NCI-H146 treated with DMSO at 0.1 percent for 48 hours (cell line): Measurements from ENCODE around the gene GOLGA6A.
"Not testable (repeated sequence)": the region's sequence is repeated elsewhere in the genome, so short reads cannot be mapped to it uniquely, and the experiment has no call there.

Experiments
- DNase-seq: peaks from one replicate; lab custom pipeline; 2025; ENCODE audit not compliant: unreplicated experiment; lab: John Stamatoyannopoulos, UW

Gene GOLGA6A

DNA sequence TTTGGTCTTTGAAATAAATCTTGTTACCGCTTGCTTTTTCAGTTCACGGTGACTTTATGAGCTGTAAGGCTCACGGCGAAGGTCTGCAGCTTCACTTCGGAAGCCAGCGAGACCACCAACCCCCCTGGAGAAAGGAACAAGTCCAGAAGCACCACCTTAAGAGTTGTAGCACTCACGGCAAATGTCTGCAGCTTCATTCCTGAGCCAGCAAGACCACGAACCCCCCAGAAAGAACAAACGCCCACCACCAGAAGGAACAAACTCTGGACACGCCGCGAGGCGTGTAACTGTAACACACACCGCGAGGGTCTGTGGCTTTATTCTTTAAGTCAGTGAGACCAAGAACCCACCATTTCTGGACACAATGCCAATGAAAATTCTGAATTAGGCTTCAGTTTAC lies 28.8 kb downstream of the GOLGA6A start:
- DNase-seq = no peak

DNA sequence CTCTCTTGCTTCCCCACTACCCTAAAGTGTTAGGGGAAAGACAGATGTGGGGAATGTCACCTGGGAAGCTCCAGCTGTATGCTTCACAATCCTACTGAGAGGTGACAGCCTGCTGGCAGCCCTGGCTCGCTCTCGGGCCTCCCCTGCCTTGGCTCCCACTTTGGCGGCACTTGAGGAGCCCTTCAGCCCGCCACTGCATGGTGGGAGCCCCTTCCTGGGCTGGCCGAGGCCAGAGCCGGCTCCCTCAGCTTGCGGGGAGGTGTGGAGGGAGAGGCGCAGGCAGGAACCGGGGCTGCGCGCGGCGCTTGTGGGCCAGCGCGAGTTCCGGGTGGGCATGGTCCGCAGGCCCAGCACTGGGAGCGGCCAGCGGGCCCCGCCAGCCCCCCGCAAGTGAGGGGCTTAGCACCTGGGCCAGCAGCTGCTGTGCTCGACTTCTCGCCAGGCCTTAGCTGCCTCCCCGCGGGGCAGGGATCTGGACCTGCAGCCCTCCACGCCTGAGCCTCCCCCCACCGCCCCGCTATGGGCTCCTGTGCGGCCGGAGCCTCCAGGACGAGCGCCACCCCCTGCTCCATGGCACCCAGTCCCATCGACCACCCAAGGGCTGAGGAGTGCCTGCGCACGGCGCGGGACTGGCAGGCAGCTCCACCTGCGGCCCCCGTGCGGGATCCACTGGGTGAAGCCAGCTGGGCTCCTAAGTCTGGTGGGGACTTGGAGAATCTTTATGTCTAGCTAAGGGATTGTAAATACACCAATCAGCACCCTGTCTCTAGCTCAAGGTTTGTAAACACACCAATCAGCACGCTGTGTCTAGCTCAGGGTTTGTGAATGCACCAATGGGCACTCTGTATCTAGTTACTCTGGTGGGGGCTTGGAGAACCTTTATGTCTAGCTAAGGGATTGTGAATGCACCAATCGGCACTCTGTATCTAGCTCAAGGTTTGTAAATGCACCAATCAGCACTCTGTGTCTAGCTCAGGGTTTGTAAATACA lies 29.8 kb downstream of the GOLGA6A start:
- DNase-seq = not testable (repeated sequence)

DNA sequence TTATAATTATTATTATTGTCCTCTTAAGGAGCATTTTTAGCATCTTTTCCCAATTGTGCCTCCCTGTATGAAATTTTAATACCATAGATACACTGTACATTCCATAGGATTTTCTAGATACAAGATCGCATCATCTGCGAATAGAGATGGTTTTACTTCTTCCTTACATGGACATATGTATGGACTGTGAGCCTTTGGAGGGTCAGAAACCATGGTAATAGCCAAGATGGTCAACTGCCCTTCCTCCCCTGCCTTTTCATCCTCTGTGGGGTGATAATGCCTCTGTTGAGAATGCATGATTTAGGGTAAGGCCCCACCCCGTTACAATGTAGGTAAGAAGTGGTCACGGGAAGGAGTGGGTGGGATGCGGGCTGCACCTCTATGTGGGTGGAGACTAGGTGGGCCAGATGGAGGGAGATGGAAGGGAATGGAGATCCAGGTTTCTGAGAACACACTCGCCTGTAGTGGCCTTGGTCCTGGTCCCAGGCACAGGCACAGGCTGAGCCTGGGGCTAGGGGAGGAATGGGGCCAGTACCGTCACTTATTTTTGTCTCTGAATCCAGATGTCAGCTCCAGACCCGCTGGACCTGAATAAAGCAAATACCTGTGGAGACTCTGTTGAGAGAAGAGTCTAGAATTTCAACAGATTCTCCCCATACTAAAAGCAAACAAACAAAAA lies 31.7 kb downstream of the GOLGA6A start:
- no peak for DNase-seq

- no peak for DNase-seq
Observed at GRCh38 chr15:74050127-74050526, 32.2 kb downstream of the GOLGA6A start.

- no peak for DNase-seq
Observed at GRCh38 chr15:74046275-74046674, 36.1 kb downstream of the GOLGA6A start.

GRCh38 chr15:74045636-74046274 lies 36.6 kb downstream of the GOLGA6A start:
- no peak for DNase-seq

DNA sequence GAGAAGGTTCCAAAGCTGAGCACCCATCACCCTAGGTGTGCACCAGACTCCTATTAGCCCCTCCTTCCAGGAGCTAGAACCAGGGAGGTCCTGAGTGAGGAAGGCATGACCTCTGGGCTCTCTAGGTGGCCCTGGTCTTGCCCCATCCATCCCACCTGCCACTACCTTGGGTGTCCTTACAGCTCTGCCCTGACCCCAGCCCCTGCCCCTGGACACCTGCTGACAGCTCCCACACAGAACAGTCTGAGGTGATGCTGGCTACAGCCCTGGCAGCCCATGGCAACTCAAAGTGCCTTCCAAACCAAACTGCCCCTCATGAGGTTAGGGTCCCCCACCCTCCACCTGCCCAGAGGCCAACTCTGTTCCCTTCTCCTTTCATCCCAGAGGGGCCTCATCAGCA lies 37.2 kb downstream of the GOLGA6A start:
- DNase-seq = no peak

DNA sequence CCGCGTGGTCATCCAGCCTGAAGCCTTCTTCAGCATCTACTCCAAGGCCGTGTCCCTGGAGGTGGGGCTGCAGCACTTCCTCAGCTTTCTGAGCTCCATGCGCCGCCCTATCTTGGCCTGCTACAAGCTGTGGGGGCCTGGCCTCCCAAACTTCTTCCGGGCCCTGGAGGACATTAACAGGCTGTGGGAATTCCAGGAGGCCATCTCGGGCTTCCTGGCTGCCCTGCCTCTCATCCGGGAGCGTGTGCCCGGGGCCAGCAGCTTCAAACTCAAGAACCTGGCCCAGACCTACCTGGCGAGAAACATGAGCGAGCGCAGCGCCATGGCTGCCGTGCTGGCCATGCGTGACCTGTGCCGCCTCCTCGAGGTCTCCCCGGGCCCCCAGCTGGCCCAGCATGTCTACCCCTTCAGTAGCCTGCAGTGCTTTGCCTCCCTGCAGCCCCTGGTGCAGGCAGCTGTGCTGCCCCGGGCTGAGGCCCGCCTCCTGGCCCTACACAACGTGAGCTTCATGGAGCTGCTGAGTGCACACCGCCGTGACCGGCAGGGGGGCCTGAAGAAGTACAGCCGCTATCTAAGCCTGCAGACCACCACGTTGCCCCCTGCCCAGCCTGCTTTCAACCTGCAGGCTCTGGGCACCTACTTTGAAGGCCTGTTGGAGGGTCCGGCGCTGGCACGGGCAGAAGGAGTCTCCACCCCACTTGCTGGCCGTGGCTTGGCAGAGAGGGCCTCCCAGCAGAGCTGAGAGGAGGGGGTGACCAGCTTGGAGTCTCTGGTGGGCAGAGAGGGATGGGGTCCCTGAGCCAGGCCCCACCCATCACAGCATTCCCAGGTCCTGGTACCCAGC lies 37.9 kb downstream of the GOLGA6A start:
- no peak for DNase-seq

DNA sequence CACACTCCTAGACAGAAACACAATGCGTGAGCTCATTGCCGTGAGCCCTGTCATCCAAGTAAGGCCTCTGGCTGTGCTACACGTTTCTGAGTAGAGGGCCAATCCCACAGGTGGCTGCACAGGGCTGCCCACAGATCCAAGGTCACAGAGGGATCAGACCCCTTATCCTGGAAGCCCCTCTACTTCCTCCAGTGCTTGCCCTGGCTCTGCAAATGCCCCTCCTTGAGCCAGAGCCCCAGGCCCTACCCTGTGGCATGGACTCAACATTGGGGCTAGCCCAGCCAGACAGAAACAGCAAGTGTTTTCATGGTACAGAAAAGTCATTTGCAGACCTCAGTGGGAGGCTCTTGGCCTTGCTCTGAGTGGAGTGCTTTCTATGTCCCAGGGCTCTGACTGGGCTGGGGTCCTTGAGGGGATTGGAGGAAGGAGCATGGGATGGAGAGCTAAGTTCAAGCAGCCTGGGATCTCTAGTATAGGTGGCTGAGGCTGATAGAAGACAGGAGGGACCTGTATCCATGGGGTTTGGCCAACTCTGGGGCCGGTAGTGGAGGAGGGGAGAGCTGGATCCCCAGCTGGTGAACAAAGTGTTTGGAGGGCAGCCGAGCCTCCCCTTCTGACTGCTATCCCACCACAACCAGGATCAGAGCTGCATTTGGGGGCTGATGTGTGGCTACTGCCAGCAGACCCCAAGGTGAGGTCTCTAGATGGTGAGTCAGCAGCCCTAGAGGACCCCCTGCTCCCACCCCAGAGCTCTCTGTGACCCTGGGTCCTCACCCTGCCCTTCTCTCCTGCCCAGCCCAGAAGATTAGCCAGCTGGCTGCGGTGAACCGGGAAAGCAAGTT lies 38.7 kb downstream of the GOLGA6A start:
- DNase-seq = no peak

GRCh38 chr15:74042603-74043424 lies 39.5 kb downstream of the GOLGA6A start:
- DNase-seq = no peak

- no peak for DNase-seq
Observed at GRCh38 chr15:74041777-74042435, 40.4 kb downstream of the GOLGA6A start.

- no peak for DNase-seq
Observed at GRCh38 chr15:74041311-74041756, 41.0 kb downstream of the GOLGA6A start.

- no peak for DNase-seq
Observed at GRCh38 chr15:74040109-74040850, 42.1 kb downstream of the GOLGA6A start.

GRCh38 chr15:74039656-74040010 lies 42.7 kb downstream of the GOLGA6A start:
- no peak for DNase-seq

- DNase-seq = no peak
Observed at GRCh38 chr15:74038707-74039655, 43.4 kb downstream of the GOLGA6A start.
